K562 (cell line): ENCODE measurements around the gene MVB12B. TPM values are rescaled to one million over a fixed set of nuclear protein-coding genes. Genes with fewer than 3 reads are reported as not detected.

ENCODE experiments used
- ATAC-seq: fragments of 200-7000 bp; cut with Tn5 transposase; 3 replicates; pipeline ENCODE4 v1.9.1; 2020; ENCODE audit warnings: moderate library complexity
- BruUV-seq: library from RNA; stranded (reverse); fragments of 400-500 nt; replicated peaks from 2 replicates; lab custom pipeline; 2021; lab: Mats Ljungman, UMichigan
- CTCF ChIA-PET: fragments of 300-600 bp; formaldehyde crosslinking; extraction: SDS; loops from one replicate; lab custom pipeline; 2021; ENCODE audit warnings: low intra/inter-chr PET ratio; lab: Yijun Ruan, JAX
- POLR2A ChIA-PET: fragments of 300-600, 350-650 bp; sonication (Branson Sonifier 250); formaldehyde crosslinking; extraction: SDS; loops from one replicate; lab custom pipeline; 2021; ENCODE audit warnings: antibody characterized with exemption, inconsistent platforms; lab: Yijun Ruan, JAX
- DNase-seq, 4 experiments: peaks; one replicate each; pipeline versions ENCODE4 v3.0.0 to v3.0.0-alpha.2; 2011 to 2018; ENCODE audit warnings: low spot score in 3 of 4, mixed read lengths in 3 of 4; ENCODE audit errors: extremely low read depth in 1 of 4
- FAIRE-seq: peaks from 2 replicates; lab custom pipeline; 2011; peaks lifted over from hg19 to GRCh38; lab: Jason Lieb, UNC
- H2AFZ ChIP-seq: 2 replicates; pipeline ENCODE4 v1.6.0; 2011; ENCODE audit warnings: low read depth, low read length, control low read depth, inconsistent platforms
- H3K27ac ChIP-seq: fragments of 200-600 bp; 3 replicates; pipeline ENCODE4 v1.8.0; 2011; ENCODE audit warnings: low read depth, mild to moderate bottlenecking, control low read depth, inconsistent platforms, low read length, moderate library complexity, mixed read lengths; ENCODE audit errors: extremely low read depth
- H3K27me3 ChIP-seq, 2 experiments: fragments of 300-600 bp in 1 of 2; 2 replicates in 1 of 2; 3 replicates in 1 of 2; pipeline versions ENCODE4 v1.6.0 to v1.8.0; 2011; ENCODE audit warnings: inconsistent platforms in 2 of 2, low read length in 2 of 2, mild to moderate bottlenecking in 1 of 2, mixed read lengths in 1 of 2, moderate library complexity in 1 of 2; ENCODE audit not compliant: control insufficient read depth in 2 of 2, insufficient read depth in 2 of 2
- H3K36me3 ChIP-seq: fragments of 300-600 bp; 3 replicates; pipeline ENCODE4 v1.8.0; 2011; ENCODE audit warnings: mild to moderate bottlenecking, low read length, inconsistent platforms; ENCODE audit not compliant: control insufficient read depth, insufficient read depth
- H3K4me1 ChIP-seq, 2 experiments: fragments of 200-600 bp in 1 of 2; replicated peaks in 1 of 2; 2 replicates in 1 of 2; 3 replicates in 1 of 2; pipeline versions ENCODE4 v1.5.1 to v1.8.0; 2011; ENCODE audit warnings: inconsistent platforms in 2 of 2, low read length in 2 of 2, mild to moderate bottlenecking in 1 of 2, mixed read lengths in 1 of 2, moderate library complexity in 1 of 2; ENCODE audit not compliant: control insufficient read depth in 2 of 2, insufficient read depth in 2 of 2
- H3K4me2 ChIP-seq: 2 replicates; pipeline ENCODE4 v1.6.1; 2011; ENCODE audit warnings: low read length, control low read depth, inconsistent platforms, mixed read lengths; ENCODE audit not compliant: insufficient read depth
- H3K4me3 ChIP-seq: fragments of 200-600 bp; sonication (generic), shearing (Covaris generic); 2 replicates; pipeline ENCODE4 v1.5.1; 2016; ENCODE audit warnings: control low read depth, inconsistent platforms
- H3K79me2 ChIP-seq: fragments of 200-600 bp; 3 replicates; pipeline ENCODE4 v1.8.0; 2011; ENCODE audit warnings: low read length, inconsistent platforms; ENCODE audit not compliant: control insufficient read depth, insufficient read depth
- H3K9ac ChIP-seq, 2 experiments: 2 replicates each; pipeline versions ENCODE4 v1.6.0 to v1.6.1; 2011; ENCODE audit warnings: low read depth in 2 of 2, low read length in 2 of 2, control low read depth in 1 of 2, inconsistent platforms in 1 of 2, mild to moderate bottlenecking in 1 of 2, mixed read lengths in 1 of 2; ENCODE audit not compliant: insufficient read depth in 1 of 2
- H3K9me1 ChIP-seq: one replicate; pipeline ENCODE4 v1.6.0; 2011; ENCODE audit warnings: inconsistent platforms, mild to moderate bottlenecking, low read length, moderate library complexity; ENCODE audit not compliant: control insufficient read depth, insufficient read depth
- H3K9me3 ChIP-seq: replicated peaks from 2 replicates; pipeline ENCODE4 v1.5.1; 2011; ENCODE audit warnings: low read depth, low read length, inconsistent platforms; ENCODE audit not compliant: control insufficient read depth, insufficient read depth
- H4K20me1 ChIP-seq: replicated peaks from 2 replicates; pipeline ENCODE4 v1.6.1; 2011; ENCODE audit warnings: low read length, inconsistent platforms, mixed read lengths; ENCODE audit not compliant: control insufficient read depth, insufficient read depth
- ARHGAP35 ChIP-seq: fragments of 450-650 bp; IDR thresholded peaks from 2 replicates; pipeline ENCODE4 v1.6.1; 2018; ENCODE audit not compliant: partially characterized antibody
- BRF2 ChIP-seq: IDR thresholded peaks from 3 replicates; pipeline ENCODE4 v1.6.1; 2011; ENCODE audit warnings: borderline replicate concordance, mild to moderate bottlenecking; ENCODE audit not compliant: insufficient read length, insufficient read depth
- E2F5 ChIP-seq: sonication (generic); formaldehyde crosslinking; IDR thresholded peaks from 2 replicates; pipeline ENCODE4 v1.8.0; 2022; ENCODE audit warnings: mild to moderate bottlenecking, missing genetic modification reagents
- HNRNPUL1 ChIP-seq: fragments of 200-400 bp; formaldehyde crosslinking; IDR thresholded peaks from 2 replicates; pipeline ENCODE4 v1.6.1; 2017; ENCODE audit warnings: low read length
- KDM5B ChIP-seq: fragments of 200-600 bp; sonication (generic); IDR thresholded peaks from 2 replicates; pipeline ENCODE4 v1.6.1; 2012; ENCODE audit warnings: low read depth, mild to moderate bottlenecking, moderate library complexity, low read length, control low read depth, inconsistent platforms; ENCODE audit not compliant: insufficient replicate concordance
- MAZ ChIP-seq, 2 experiments: fragments of 450-650 bp in 1 of 2; sonication (generic) in 1 of 2; formaldehyde crosslinking; IDR thresholded peaks in 1 of 2; conservative IDR thresholded peaks in 1 of 2; 2 replicates each; pipeline versions ENCODE4 v1.4.0 to v1.5.0; 2020; ENCODE audit warnings: mild to moderate bottlenecking in 1 of 2, missing genetic modification reagents in 1 of 2
- POU5F1 ChIP-seq: fragments of 150-350 bp; IDR thresholded peaks from 2 replicates; pipeline ENCODE4 v1.6.1; 2014; ENCODE audit warnings: borderline replicate concordance, low read length, low read depth, mild to moderate bottlenecking; ENCODE audit not compliant: partially characterized antibody
- PREB ChIP-seq: sonication (generic); formaldehyde crosslinking; IDR thresholded peaks from 2 replicates; pipeline ENCODE4 v1.8.1; 2023; ENCODE audit warnings: mild to moderate bottlenecking, missing genetic modification reagents
- TAF9B ChIP-seq: fragments of 450-650 bp; IDR thresholded peaks from 2 replicates; pipeline ENCODE4 v1.6.1; 2018; ENCODE audit warnings: mild to moderate bottlenecking; ENCODE audit not compliant: partially characterized antibody
- TBL1XR1 ChIP-seq, 2 experiments: IDR thresholded peaks; 2 replicates each; pipeline ENCODE4 v1.6.1; 2012; ENCODE audit warnings: improper control_type of control experiment in 2 of 2, low read length in 2 of 2, mild to moderate bottlenecking in 1 of 2
- TCF7L2 ChIP-seq: fragments of 150-350 bp; IDR thresholded peaks from 2 replicates; pipeline ENCODE4 v1.6.1; 2016; ENCODE audit warnings: low read depth, mild to moderate bottlenecking, low read length, moderate library complexity
- XRCC4 ChIP-seq: IDR thresholded peaks from one replicate; pipeline ENCODE4 v1.6.1; 2011; ENCODE audit not compliant: insufficient read depth, insufficient read length; ENCODE audit errors: extremely low read depth
- ZBED1 ChIP-seq: IDR thresholded peaks from 2 replicates; pipeline ENCODE4 v1.6.1; 2014
- ZNF212 ChIP-seq: fragments of 450-650 bp; formaldehyde crosslinking; IDR thresholded peaks from 2 replicates; pipeline ENCODE4 v1.4.0; 2020; ENCODE audit warnings: mild to moderate bottlenecking
- ZNF253 ChIP-seq: fragments of 250-450 bp; sonication (Bioruptor Pico); conservative IDR thresholded peaks from 2 replicates; pipeline ENCODE4 v1.6.1; 2021; ENCODE audit warnings: mild to moderate bottlenecking
- ZNF280A ChIP-seq: fragments of 450-650 bp; IDR thresholded peaks from 2 replicates; pipeline ENCODE4 v1.6.1; 2018; ENCODE audit warnings: mild to moderate bottlenecking, low read depth; ENCODE audit not compliant: partially characterized antibody
- ZNF316 ChIP-seq: fragments of 450-650 bp; IDR thresholded peaks from 2 replicates; pipeline ENCODE4 v1.6.1; 2016
- ZNF77 ChIP-seq: fragments of 250-450 bp; sonication (Bioruptor Pico); IDR thresholded peaks from 2 replicates; pipeline ENCODE4 v1.5.0; 2020
- ZNF778 ChIP-seq: fragments of 450-650 bp; formaldehyde crosslinking; IDR thresholded peaks from 2 replicates; pipeline ENCODE4 v1.4.0; 2020; ENCODE audit warnings: mild to moderate bottlenecking, moderate library complexity
- WGBS: fragments of 100-300 bp; shearing (Covaris generic); methylation state at CpG from one replicate; pipeline ENCODE4 v1.1.6; 2016; ENCODE audit warnings: low coverage, mixed read lengths; ENCODE audit not compliant: insufficient coverage; ENCODE audit errors: missing lambda C conversion rate; 5-methylcytosine and 5-hydroxymethylcytosine counted together
- in situ Hi-C: fragments of 300-500 bp; cut with MboI; formaldehyde crosslinking; loops from 4 replicates; pipeline ENCODE4 v1.15.0; 2018; ENCODE audit warnings: inconsistent platforms, mixed read lengths
- intact Hi-C: fragments of 100-400 bp; cut with micrococcal nuclease; formaldehyde crosslinking; loops from 2 replicates; pipeline ENCODE4 v1.14.2; 2022
- polyA plus RNA-seq, 8 experiments: library from polyadenylated mRNA; depleted of rRNA in 4 of 8; stranded (reverse) in 5 of 8; unstranded in 3 of 8; fragments of >200 nt; fragmentation: Nextera tagmentation in 2 of 8; fragmentation: Illumina TruSeq in 1 of 8; extraction: Ambion mirVana in 2 of 8; extraction: Trizol in 1 of 8; gene quantifications; 2 replicates each; pipeline versions ENCODE4 v1.2.1 to v1.2.3, GENCODE V29; 2011 to 2014; ENCODE audit warnings: inconsistent platforms in 1 of 8, missing spikeins in 1 of 8
- total RNA-seq, 7 experiments: library from RNA; depleted of rRNA in 6 of 7; stranded (reverse); fragments of >200 nt in 6 of 7; fragmentation: Illumina TruSeq in 2 of 7; extraction: Trizol in 2 of 7; gene quantifications; 2 replicates each; pipeline versions ENCODE4 v1.2.1 to v1.2.3, GENCODE V29; 2011 to 2021; ENCODE audit warnings: low replicate concordance in 1 of 7

The MVB12B gene
- total and polyA plus RNA-seq, 9 of the 15 experiments (the other 6 are each of a cell fraction or from before 2014, with no cell fraction given) = not detected

GRCh38 chr9:126479515-126479914, 152.9 kb downstream of the MVB12B start:
- WGBS = 0% methylated on average over 8 of the region's 12 CpGs
- no peaks in the 10 kb centered on the region for H3K36me3 ChIP-seq
- no peaks in the 10 kb centered on the region; the same call in 1 of the 2 replicates for H4K20me1 ChIP-seq
- ChIA-PET POLR2A (no interaction called here), CTCF (no interaction called here)
- no peak for DNase-seq
- FAIRE-seq = no peak
- ATAC-seq = no peak
- in situ Hi-C loops (loop anchor here (25.0 kb wide), 1 partner anchor 1217 kb away; the partner anchor contains the start of gene GAPVD1), intact Hi-C loops (no loop called here)
- no peak overlapping the region for H3K27ac ChIP-seq
- H3K4me2 ChIP-seq = no peak overlapping the region
- no peaks in the 10 kb centered on the region for H3K9me1 ChIP-seq
- no peak overlapping the region for H3K4me3 ChIP-seq
- no peak overlapping the region for H3K9ac ChIP-seq
- no TSS peak for BruUV-seq
- H2AFZ ChIP-seq = no peak overlapping the region
- H3K4me1 ChIP-seq = peaks cover 0 to 8% of the 10 kb centered on the region in 2 experiments; a peak in 2 of 5 replicates
- TF ChIP-seq E2F5 (CRISPR knock-in tag) = no peak
- no peak for TF ChIP-seq MAZ (CRISPR knock-in tag; conservative IDR thresholded peaks at IDR 0.05 in 1 of 2, IDR thresholded peaks at IDR 0.05 in 1 of 2)
- TF ChIP-seq ZNF778 (CRISPR knock-in tag) = no peak
- TF ChIP-seq ZNF280A = no peak
- TF ChIP-seq ZNF212 (CRISPR knock-in tag) = no peak
- TF ChIP-seq HNRNPUL1 = no peak
- no peak for TF ChIP-seq BRF2
- no peak for TF ChIP-seq ZBED1
- TF ChIP-seq ARHGAP35 = no peak
- no peak for TF ChIP-seq ZNF253 (CRISPR knock-in tag)
- TF ChIP-seq XRCC4 = no peak
- TF ChIP-seq ZNF77 = no peak
- TF ChIP-seq TBL1XR1 (IDR thresholded peaks at IDR 0.05; ENCODE audit: low read length in 2 of 2) = no peak
- TF ChIP-seq KDM5B = no peak
- no peak for TF ChIP-seq TCF7L2
- TF ChIP-seq POU5F1 = no peak
- no peak for TF ChIP-seq TAF9B
- no peak for TF ChIP-seq ZNF316
- no peak for TF ChIP-seq PREB (CRISPR knock-in tag)
- H3K27me3 ChIP-seq = peaks cover 31 to 79% of the 10 kb centered on the region in 2 experiments; a peak in 4 of 5 replicates
- H3K79me2 ChIP-seq = no peaks in the 10 kb centered on the region
- H3K9me3 ChIP-seq = no peaks in the 10 kb centered on the region
